Measurements from ENCODE around the gene TOE1.

DNA sequence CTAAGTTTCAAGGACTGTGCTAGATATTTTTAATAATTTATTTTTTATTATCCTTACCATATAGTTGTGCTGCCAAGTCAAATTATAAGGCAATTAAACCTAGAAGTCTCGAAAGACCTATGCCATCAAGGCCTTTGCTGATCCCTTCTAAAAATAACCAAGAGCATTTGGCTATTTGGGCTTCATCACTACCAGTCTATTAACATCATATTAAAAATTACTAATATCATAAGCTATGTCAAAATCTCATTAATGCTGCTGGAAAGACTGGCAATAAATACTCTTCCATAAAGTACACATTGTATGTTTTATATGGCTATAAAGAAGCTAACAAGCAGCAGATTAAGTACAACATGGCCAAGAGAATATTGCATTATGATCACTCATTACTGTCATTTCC lies 43.2 kb downstream of the TOE1 start:
- TF ChIP-seq NANOG (IDR thresholded peaks at IDR 0.05; ENCODE audit: insufficient read depth, low read depth, low read length, poor library complexity, severe bottlenecking) (no peak), EZH2 (IDR thresholded peaks at IDR 0.05; ENCODE audit: low read depth, low read length, severe bottlenecking) (no peak), POLR2AphosphoS5 (IDR thresholded peaks at IDR 0.05; ENCODE audit: low read depth, low read length) (no peak), RFX5 (IDR thresholded peaks at IDR 0.05; ENCODE audit: borderline replicate concordance, low read depth, low read length) (no peak)
- TF ChIP-seq, protein P1, sequence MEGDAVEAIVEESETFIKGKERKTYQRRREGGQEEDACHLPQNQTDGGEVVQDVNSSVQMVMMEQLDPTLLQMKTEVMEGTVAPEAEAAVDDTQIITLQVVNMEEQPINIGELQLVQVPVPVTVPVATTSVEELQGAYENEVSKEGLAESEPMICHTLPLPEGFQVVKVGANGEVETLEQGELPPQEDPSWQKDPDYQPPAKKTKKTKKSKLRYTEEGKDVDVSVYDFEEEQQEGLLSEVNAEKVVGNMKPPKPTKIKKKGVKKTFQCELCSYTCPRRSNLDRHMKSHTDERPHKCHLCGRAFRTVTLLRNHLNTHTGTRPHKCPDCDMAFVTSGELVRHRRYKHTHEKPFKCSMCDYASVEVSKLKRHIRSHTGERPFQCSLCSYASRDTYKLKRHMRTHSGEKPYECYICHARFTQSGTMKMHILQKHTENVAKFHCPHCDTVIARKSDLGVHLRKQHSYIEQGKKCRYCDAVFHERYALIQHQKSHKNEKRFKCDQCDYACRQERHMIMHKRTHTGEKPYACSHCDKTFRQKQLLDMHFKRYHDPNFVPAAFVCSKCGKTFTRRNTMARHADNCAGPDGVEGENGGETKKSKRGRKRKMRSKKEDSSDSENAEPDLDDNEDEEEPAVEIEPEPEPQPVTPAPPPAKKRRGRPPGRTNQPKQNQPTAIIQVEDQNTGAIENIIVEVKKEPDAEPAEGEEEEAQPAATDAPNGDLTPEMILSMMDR (IDR thresholded peaks at IDR 0.05; ENCODE audit: control extremely low read depth in 1 of 3, insufficient read depth in 1 of 3, low read depth in 1 of 3, low read length in 3 of 3), result no peak
